Measurements from ENCODE around the gene DLGAP1.

GRCh38 chr18:4069183-4069582 is 385.9 kb downstream of the DLGAP1 start:
- TF ChIP-seq CTCF (IDR thresholded peaks at IDR 0.05; ENCODE audit: poor library complexity, severe bottlenecking) (no peak), RAD21 (conservative IDR thresholded peaks at IDR 0.05) (no peak), SMC3 (conservative IDR thresholded peaks at IDR 0.05; ENCODE audit: poor library complexity) (no peak), REST (IDR thresholded peaks at IDR 0.05; ENCODE audit: borderline replicate concordance) (no peak), EZH2 (IDR thresholded peaks at IDR 0.05; ENCODE audit: borderline replicate concordance, insufficient read depth, low read length, poor library complexity, severe bottlenecking) (no peak), POLR2AphosphoS5 (IDR thresholded peaks at IDR 0.05) (no peak), EP300 (conservative IDR thresholded peaks at IDR 0.05; ENCODE audit: poor library complexity, severe bottlenecking) (no peak), MXI1 (conservative IDR thresholded peaks at IDR 0.05; ENCODE audit: poor library complexity, severe bottlenecking) (no peak)

Data from neural cell (in vitro differentiated cells).